NCI-H1417 (cell line): ENCODE results near the gene ERAP2.

ENCODE experiments used
- DNase-seq, 3 experiments: peaks; one replicate each; lab custom pipeline; 2025; lab: John Stamatoyannopoulos, UW

ERAP2 gene

DNA sequence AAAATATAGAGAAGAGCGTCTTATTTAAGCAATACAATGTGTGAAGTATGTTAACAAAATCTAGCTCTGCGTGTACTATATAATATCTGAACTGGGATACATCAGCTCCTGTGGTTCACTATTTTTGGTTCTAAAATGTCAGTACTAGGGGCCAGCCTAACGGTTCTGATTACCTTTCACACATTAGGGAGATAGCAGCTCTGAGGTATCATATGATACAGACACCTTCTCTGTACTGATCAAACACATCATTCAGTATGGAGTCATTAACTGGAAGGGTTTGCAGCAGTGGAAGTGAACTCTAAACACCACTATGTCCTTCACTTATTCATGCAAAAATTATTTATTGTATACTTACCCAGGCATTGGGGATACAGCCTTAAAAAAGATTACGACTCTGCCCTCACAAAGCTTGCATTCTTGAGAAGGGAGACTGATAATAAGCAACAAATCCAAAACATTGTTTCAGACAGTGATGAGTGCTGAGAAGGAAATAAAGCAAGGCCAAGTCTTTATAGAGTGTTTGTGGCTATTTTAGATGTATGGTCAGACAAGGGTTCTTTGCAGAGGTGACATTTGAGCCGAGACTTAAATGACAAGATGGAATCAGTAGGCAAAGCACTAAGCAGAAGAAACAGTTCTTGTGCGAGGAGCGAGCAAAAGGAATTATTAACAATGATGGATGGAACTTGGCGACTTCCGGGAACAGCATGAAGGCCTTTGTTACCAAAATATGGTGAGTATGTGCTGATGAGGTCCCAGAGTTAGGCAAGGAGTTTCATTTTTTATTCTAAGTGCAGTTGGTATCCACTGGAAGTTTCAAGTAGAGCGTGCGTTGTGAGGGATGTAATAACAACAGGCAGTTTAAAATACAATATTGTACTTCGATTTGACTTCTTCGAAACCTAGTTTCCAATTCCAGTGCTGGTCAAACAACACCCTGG is 57.7 kb downstream of the ERAP2 start:
- peak; percentile 31 to 89 (median 46) for DNase-seq

DNA sequence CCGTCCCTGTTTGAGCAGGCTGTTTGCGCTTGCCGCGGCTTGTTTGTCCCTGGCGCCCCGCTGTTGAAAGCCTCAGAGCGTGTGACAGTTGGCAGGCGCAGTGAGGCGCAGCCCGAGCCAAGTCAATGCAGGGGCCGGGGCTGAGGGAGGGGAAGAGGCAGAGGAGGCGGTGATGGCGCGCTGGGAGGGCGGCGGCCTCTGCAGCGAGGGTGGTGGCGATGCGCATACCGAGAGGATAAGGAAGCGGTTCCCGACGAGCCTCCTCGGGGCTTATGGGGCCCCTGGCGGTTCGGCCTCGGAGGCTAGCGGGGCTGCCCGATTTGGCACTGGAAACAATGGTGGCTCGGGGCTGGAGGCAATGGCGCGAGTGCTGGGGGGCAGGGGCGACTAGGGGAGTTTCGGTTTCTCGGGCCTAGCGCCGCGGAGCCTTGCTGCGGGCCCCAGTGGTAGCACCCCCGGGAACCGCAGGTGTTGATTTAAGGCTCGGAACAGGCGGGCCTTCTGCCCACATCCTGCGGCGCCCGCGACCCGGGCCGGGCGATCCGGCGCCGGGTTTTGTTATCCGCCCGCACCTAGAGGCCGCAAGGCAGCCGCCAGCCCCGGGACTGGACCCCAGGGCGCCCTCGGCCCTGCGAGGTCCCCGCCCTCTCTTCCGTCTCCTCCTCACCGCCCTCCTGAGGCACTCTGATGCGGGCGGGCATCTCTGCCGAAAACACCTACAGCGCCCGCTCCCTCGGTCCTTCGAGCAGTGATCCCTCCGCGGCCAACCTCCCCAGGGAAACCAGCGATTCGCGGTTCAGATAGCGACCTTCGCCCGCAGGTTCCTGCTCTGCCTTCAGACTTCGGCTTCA is 58.6 kb downstream of the ERAP2 start:
- peak; percentile 92 to 94 (median 93) for DNase-seq

DNA sequence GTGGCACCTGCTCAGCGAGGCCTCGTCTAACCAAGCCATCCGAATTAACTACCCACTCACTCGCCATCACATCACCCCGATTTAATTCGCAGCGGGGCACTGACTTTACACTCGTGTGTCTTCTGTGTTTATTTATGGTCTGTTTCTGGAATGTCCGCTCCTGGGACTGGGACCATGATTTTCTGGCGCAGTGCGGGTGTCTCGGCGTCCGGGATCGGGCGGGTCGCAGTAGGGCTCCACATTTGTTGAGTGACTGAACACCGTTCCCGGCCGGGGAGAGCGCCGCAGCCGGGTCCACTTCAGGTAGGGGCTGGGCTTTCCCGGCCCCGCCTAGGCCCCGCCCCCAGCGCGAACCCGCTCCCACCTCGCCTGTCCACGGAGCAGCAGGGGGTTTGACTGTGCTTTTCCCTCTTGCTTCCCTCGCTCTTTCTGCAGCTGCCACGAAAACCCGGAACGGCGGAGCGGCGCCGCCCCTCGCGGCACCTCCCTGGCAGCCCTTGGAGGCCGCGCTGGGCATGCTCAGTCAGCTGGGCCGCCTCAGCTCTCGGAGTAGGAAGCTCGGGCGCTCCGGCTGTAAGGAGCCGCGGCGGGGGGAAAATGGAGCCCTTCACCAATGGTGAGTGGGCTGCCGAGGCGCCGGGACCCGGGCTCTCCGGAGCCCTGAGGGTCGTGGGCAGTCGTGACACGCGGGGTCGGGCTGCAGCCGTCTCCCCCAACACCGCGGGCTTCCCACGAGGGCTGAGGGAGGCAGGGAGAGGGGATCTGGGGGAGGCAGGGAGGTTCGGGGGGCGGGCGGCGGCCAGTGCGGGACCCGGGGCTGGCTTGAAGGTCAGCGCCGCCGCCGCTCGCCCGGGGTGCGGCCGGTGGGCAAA is 59.5 kb downstream of the ERAP2 start, which contains the start of gene LNPEP:
Gene LNPEP, plus strand, starts transcription at position 522 of the 872 bp plus-strand sequence. Its CDS starts 76 bp downstream, at position 598.
- DNase-seq = peak; percentile 95 to 97 (median 95)

DNA sequence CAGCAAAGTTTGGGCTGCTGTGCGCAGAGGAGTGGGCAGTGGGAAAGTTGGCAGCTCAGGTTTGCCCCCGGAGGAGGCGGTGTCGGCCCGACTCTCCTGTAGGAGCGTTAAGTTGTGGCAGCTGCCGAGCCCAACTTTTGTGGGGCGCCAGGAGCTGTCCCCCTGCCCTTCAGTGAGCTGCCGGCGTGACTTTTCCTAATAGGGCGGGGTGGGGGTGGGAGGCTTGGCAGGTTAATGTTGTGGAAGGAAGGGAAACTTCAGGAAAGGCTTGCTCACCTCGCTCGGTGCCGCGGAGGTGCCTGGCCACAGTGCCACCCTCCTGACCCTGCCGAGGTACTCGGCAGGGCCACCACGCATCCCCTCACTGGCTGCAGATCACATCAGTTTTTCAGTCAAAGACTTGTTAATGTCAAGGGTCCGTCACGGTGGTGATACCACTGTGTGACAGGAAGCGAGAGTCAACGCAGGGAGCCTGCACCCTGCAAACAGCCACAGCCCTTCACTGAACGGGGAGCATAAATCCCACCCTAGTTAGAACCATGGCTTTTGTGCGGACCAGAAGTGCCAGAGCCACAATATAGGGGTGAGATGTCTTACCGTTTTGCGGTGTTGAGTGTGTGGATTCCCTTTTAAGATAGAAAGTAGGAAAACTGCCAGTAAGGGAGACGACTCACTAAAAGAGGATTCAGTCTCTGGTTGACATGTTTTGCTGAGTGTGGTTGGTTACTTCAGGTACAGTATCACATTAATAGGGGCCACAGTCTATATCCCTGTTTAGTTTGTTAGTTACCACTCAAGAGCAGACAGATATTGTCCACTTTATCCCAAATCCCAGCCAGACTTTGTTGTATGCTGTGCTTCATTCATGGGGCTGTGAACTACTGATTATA is 60.4 kb downstream of the ERAP2 start:
- DNase-seq = peak; percentile 18 to 58 (median 41)

DNA sequence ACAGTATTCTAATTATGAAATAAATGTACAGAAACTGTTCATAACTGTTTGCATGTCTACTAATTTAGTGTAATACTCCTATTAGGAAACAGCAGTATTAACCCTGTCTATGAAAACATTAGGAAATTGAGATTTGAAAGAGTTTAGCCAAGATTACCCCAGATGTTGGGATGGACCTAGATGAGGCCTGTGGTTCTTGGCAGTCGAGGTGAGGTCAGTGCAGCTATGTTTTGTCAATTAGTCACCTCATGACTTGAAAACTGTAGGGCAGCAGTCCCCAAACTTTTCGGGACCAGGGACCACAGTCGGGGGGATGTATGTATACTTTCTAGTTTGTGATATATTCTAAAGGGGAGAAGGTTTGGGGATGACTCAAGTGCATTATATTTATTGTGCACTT is 64.3 kb downstream of the ERAP2 start:
- no peak for DNase-seq

DNA sequence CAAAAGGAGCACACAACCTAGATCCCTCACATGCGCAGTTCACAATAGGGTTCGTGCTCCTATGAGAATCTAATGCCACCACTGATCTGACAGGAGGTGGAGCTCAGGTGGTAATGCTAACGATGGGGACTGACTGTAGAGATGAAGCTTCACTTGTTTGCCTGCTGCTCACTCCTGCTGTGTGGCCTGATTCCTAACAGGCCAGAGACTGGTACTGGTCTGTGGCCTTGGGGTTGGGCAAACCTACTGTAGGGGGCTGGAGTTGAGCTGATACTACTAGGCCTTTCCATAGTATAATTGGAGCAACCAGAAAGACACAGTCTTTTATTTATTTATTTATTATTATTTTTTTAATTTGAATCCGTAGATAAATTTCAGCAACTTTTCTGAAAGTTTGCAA is 64.8 kb downstream of the ERAP2 start:
- DNase-seq = no peak

DNA sequence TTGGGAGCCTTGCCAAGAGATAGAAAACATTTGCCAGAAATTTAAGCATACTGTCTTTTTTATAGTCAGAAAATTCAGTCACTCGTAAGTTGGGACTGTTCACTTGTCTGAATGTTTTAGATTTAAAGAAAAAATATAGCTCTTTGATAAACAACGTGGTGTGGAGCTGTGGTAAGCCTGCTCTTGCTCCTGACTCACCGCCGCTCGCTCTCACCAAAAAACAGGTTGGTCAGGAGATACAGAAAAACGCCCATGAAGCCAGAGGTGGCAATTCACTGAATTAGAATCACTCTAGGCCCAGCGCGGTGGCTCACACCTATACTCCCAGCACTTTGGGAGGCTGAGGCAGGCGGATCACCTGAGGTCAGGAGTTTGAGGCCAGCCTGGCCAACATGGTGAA is 65.8 kb downstream of the ERAP2 start:
- no peak for DNase-seq

DNA sequence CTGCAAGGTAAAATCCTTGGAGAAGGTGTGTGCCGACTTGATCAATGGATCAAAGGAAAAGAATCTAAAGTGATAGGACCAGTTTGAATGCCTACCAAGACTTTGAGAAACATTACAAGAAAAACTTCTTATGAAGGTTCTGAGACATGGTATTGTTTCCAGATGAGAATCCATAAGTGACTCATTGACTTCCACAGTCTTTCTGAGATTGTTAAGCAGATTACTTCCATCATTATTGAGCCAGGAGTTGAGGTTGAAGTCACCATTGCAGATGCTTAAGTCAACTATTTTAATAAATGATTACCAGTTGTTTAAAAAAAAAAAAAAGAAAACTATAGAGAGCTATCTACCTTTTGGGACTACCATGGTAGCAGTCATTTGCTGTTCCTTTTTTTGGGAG is 66.6 kb downstream of the ERAP2 start:
- no peak for DNase-seq

DNA sequence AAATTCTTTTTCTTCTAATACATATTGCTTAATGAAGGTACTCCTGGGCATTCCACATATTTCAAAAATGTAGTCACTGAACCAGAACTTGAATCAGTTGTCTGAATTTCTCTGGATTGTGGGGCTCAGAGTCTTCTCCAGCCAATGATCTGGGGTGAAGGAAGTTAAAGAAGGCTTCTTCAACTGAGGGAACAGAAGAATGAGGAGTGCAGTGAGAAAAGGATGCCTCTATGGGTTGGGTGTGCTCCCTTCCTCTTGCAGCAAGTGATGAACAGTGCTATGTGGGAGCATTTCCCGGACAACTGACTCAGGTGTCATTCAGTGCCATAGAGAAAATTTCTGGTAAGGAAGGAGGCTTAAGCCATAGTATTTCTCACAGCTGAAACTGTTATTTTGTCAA is 67.5 kb downstream of the ERAP2 start:
- no peak for DNase-seq

DNA sequence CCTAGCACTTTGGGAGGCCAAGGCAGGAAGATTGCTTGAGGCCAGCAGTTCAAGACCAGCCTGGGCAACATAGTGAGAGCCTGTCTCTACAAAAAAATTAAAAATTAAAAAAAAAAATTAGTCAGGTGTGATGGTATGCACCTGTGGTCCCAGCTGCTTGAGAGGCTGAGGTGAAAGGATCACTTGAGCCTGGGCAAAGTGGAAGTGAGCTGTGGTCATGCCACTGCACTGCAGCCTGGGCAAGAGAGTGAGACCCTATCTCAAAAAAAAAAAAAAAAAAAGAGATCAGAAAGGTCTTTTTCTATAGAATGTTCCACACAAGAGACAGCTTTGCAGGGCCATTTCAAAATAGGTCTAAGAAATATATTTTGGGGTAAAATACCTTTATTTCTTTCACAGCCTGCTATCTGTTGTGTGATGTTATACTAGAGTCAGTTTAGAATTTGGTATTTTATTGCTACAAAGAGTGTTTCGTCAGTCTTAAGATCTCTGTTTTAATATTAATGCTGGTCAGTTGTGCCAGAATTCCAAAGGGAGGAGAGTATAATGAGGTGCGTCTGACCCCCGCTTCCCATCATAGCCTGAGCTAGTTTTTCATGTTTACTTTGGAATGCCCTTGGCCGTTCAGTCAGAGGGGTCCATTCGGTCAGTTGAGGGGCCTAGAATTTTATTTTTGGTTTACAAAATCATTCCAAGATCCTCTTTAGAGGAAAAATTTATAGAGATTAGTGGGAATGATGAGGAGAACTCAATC is 69.0 kb downstream of the ERAP2 start:
- DNase-seq = no peak

DNA sequence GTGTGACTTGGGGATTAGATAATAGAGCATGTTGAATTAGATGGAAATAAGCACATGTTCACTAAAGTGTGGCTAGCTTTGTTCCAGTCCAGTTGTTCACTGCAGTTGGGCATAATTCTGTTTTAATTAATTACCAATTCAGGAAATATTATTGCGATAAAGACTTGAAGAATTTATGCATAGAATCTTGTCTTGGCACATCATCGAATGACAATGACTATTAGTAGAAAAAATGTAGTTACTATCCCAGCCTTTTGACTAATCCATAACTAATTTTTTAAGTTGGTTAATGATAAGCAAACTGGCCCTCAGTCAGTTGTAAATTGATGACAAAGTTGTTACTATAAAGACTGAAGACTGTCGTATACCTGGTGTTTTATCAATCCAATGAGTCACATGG is 70.1 kb downstream of the ERAP2 start:
- DNase-seq = no peak

DNA sequence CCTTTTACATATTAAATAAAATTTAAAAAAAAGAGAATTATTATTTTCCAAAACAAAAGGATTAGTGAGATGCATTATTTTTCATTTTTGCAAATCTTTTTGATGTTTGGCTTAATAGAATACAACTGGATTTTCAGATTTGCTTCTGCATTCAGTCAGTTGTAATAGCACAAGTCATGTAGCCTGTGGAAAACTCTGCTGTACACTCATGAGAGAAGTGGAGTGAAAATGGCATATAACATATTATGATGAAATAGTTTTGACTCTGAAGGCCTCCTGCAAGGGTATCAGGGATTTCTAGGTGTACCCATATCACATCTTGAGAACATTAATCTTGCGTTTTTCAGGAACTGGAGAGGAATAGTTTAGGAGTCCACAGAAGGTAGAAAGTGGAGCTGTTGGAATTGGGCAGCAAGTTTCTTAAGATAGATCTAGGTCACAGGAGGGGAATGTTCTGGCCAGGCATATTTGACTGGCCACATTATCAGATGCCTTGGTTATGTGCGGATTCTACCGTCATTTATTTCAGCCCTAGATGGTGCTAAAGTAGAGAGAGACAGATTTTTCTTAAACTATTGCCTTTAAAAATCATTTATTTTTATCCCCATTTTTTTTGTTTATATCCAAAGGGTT is 75.9 kb downstream of the ERAP2 start:
- DNase-seq = no peak

DNA sequence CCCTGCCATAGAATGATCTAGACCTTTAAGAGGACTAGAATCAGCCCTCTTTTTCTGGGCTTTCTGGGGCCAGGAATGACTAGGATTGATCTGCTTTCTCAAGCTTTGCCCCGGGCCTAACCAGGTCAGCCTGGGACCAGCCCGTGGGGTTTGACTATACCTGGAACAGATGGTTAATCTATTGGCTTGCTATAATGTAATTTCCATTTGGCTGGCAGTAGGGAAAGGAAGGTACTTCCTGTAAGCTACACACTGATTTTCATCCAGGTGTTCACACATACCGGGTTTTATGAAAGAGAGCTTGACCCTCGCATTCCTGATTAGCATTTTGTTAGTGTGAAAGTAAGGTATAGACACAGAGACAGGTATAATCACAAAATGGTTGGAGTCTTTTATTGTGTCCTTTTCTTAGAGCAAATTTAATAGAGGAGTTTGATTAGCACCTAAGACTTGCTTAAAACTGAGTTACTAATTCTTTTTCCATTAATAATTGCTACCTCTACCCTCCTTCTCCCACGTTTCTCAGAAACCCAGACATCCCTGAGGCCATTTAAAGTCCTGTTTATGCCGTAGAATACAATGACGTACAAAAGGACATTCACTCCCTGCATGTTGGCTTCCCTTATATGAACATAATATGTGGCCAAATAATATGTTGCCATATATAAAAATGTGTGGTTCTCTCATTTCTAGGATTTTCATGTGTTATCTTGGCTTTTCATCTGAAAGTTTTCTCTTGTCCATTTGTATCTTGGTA is 76.9 kb downstream of the ERAP2 start:
- no peak for DNase-seq

DNA sequence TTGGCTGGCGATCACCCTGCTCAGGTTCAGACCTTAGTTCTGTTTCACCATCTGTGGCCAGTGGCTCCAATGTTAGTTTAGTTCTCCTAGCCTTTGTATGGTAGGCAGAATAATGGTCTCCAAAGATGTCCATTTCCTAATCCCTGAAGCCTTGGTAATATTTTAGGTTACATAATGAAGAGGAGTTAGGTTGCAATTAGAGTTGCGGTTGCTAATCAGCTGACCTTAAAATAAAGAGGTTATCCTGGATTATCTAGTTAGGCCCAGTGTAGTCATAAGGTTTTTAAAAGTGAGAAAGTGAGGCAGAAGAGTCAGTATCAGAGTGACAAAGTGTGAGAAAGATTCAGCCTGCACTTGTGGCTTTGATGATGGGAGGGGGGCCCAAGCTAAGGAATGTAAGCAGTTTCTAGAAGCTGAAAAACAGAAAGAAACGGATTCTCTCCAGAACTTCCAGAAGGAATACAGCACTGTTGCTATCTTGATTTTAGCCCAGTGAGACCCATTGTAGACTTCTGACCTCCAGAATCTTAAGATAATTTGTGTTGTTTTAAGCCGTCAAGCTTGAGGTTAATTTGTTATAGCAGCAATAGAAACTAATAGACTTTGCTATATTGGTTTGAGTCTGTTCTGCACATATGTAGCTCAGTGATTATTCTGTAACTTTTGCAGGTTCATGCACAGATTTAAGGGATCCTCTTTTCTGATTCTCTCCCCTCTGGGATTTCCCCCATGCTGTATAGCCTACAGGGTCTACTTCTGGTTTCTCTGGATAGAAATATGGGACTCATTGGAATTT is 81.2 kb downstream of the ERAP2 start:
- DNase-seq = no peak

DNA sequence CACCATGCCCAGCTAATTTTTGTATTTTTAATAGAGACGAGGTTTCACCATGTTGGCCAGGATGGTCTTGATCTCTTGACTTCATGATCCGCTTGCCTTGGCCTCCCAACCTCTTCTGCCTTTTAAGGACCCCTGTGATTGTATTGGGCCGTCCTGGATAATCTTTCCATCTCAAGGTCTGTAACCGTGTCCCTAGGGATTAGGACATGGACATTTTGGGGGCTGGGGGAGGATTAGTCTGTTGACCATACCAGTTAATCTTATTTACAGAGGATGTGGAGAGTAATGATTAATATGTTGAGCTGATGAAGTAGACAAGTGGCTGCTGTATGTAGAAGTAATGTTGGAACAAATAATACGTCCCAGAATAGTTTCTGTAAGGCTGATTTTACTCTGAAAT is 82.7 kb downstream of the ERAP2 start:
- no peak for DNase-seq

DNA sequence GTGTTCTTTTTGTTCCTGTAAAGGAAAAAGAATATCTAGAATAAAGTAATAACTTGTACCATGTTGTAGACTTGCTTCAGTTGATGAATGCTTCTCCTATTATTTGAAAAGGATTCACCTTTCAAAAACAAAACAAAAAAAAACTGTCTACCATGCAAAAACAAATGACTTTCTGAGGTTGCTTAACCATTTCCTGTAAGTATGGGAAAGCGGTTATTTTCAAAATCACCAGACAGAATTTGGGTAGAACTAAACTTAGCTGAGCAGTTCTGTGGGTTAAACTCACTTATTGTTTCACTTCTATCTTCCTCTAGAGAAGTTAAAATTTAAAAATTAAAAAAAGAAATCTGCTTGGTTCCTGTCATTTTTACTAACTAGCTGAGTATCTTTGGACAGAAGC is 84.8 kb downstream of the ERAP2 start:
- DNase-seq = no peak

DNA sequence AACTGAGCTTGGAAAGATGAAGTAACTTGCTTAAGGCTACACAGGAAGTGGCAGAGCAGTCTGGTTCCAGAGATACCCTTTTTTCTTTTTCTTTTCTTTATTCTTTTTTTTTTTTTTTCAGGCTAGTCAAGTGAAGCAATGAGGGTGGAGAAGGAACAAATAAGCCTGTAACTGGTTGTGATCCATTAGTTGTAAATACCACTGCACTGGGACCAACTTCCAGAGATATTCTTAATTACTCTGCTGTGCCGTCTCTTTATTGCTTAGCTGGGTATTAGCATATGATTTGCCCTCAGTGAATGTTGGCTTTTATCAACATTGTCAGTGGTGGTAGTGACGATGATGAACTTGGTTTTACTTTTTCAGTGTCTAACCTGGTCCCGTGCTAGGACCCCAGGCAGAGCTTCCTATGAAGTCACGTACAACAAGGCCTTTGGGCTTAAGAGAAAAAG is 86.3 kb downstream of the ERAP2 start:
- DNase-seq = no peak

DNA sequence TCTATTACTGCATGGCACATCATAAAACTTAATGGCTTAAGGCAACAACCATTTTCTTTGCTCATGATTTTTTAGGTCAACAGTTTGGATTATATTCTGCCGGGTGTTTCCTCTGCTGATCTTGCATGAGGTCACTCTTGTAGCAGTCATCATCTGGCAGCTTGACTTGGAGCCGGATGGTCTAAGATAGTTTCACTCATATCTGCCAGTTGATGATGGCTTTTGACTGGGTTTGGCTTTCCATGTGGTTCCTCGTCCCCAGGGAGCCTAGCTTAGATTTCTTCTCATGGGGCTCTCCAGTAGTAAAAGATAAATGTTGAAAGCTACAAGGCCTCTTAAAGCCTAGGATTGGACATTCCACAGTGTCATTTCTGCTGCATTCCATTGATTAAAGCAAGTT is 87.0 kb downstream of the ERAP2 start:
- peak in 1 of 3 experiments; percentile 7 for DNase-seq
